Epithelial cell of esophagus (primary cell): ENCODE data around the gene SREBF1.

Source experiments
- DNase-seq: peaks from one replicate; pipeline ENCODE4 v3.0.0; 2010; ENCODE audit warnings: low read depth
- H3K4me3 ChIP-seq: 2 replicates; pipeline ENCODE4 v1.5.1; 2011; ENCODE audit warnings: mild to moderate bottlenecking, low read length, control low read depth
- CTCF ChIP-seq: IDR thresholded peaks from 2 replicates; pipeline ENCODE4 v1.5.1; 2011; ENCODE audit warnings: low read depth, mild to moderate bottlenecking, low read length, control low read depth, inconsistent platforms; ENCODE audit not compliant: insufficient read depth; ENCODE audit errors: missing control alignments

SREBF1 gene

DNA sequence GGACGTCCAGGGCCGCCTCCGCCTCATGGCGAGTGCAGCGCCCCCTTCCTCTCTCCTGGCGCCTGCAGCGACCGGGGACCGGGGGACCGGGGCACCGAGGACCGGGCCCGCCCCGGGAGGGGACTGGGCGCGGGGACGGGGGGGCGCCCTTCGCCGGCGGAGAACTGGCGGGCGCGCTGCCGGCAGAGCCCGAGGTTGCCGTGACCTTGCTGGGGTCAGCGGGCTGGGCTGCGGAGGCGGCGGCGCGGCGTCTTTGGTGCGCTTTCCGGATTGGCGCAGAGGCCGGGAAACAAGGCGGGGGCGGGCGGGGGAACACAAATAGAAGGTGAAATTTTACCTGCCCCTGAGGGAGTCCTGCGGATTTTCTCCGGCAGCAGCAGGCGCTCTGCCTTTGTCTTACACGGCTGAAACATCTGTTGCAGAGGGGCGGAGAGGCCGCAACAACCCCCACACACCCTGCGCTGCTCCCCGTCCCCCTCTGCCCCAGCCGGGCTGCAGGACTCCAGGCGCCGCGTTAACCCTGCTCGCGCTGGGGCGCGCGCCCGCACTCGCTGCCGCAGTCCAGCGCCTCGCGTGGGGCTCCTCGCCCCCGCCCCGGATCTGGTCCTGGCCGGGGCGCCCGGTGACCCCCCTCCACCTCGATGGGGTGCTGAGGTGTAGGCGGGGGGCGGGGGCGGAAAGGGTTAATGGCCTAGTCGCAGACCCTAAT is 53.5 kb downstream of the SREBF1 start:
- H3K4me3 ChIP-seq: peak overlapping the region; percentile 27
- DNase-seq: peak; percentile 61
- no peak for TF ChIP-seq CTCF

DNA sequence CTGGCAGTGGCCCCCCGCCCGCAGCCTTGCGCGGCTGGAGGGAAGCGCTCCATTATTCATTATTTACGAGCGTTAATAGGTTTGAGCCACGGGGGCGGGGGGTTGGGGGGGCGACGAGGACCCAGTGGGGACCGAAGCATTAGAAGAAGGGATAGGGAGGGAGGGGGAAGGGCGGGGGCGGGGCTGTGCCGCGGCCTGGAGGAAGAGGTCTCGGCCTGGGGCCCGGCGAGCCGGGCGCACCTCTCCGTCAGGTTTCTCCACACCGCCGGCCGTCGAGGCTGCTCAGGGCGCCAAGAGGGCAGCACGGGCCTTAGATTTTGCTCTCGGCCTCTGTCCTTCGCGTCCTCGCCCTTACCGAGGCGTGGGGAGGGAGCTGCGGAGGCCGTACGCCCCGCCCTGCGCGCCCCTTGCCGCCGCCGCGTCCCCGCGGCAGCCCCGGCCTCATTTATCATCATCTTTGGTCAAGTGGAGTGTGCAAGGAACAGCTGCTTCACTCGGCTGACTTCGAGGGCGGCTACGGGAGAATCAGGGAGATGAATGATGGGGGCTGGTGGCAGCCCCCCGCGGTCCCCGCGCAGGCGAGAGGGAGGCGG is 54.2 kb downstream of the SREBF1 start:
- no peak for TF ChIP-seq CTCF
- H3K4me3 ChIP-seq: peak overlapping the region; percentile 22
- no peak for DNase-seq

DNA sequence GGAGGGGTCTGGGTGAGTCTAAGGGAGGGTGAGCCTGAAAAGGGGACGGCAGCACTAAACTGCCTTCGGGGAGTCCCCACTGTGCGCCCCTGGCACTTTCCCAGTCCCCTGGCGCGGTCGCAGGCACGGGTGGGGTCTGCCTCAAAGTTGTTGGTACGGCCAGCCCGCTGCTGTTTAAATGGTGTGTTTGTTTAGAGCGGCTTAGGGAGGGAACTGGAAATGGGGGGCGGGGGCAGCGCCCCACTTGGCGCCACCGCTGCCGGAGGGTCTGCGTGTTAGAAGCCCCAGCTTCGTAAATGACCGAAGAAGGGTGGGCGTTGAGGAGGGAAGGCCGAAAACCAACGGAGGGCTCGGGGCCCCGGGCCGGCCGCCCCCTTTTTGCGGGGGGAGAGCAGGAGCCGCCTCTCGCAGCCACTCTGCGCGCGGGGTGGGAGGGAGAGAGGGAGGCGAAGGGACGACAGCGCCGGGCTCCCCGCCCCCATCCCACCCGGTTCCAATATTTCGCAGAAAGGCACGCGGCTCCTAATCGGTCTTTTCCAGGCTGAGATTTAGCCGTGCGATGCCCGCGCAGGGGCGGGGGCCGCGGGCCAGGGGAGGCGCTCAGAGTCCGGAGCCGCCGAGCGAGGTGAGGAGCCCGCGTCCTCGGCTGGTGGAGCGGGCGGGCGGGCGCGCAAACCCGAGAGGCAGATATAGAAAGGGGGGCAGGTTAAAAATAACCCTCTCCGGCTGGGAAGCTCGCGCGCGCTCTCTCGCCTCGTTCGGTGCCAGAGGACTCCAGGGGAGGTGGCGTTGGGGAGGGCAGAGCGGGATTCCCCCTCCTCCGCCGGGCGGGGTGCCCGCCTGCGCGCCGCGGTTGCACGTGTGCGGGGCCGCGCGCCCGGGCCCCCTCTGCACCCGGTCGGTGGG is 54.9 kb downstream of the SREBF1 start:
- DNase-seq: peak; percentile 49
- TF ChIP-seq CTCF: no peak

DNA sequence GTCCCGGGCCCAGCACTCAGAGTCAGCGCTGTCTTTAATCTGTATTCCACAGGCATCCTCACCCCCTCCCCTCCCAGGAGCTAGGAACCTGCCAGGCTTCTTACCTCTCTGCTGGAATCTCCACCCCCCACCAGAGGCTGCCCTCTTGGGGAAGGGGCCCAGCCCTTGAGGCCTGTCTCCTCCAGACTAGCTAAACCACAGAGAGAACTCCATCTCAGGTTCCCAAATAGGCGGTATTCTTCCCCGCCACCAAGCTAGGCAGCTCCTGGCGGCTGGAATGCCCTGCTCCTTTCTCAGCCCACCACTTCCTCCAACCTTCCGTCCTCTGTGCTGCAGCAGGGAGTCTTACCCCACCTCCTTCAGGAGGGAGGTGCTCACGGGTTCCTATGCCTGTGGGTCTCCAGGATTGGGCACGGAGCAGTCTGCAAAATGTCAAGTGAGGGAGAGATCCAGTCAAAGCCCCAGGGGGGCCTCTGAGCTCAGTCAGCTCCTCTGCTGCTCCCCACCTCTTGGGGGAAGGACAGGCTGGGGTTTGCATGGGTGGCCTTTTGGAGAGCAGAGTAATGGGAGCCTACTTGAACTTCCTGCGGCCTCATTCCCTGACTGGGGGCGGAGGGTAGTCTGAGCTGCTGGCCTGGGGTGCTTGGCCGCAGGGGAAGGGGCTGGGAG is 55.7 kb downstream of the SREBF1 start:
- peak; percentile 40 for TF ChIP-seq CTCF
- no peak overlapping the region for H3K4me3 ChIP-seq
- DNase-seq: peak; percentile 52

More for the DNA sequence above, 54.9 kb downstream of the SREBF1 start:
- peak overlapping the region; percentile 23 for H3K4me3 ChIP-seq

- no peak overlapping the region for H3K4me3 ChIP-seq
- no peak for TF ChIP-seq CTCF
- DNase-seq: no peak
Observed at GRCh38 chr17:17779015-17779611, 57.7 kb downstream of the SREBF1 start.

DNA sequence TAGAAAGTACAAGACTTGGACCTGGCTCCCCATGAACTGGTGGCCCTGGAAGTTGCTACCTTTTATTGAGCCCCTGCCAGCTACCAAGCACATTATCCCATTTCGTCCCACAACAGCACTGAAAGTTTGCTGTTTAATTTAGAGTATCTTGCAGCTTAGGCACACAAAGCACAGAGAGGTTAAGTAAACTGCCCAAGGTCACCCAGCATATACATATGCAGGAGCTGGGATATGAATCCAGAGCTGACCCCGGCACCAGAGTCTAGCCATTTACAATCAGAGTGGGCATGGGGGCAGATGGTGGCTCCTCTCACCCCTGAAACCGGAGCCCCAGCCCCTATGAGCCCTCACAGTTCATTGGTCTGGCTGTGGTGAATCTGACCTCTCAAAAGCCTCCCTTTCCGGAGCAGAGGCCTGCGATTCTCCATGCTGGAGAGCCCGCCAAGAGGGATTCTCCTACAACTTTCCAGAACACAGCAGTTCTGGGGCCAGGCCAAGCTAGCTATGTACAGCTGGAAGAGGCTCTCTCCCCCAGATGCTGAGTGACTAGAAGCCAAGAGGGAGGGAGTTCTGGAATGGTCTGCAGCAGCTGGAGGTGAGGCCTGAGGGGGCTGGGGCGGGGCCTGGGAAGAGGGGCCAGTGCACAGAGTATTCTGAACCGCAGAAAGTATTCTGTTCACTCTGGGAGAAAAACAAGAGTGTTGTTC is 58.3 kb downstream of the SREBF1 start:
- no peak overlapping the region for H3K4me3 ChIP-seq
- no peak for TF ChIP-seq CTCF
- DNase-seq: no peak
